HT-29 (cell line): ENCODE data around the gene ACYP1. TPM values are rescaled to one million over a fixed set of nuclear protein-coding genes. Genes with fewer than 3 reads are reported as not detected.

ENCODE experiments used
- DNase-seq: peaks from one replicate; pipeline ENCODE4 v3.0.0-alpha.2; 2015; ENCODE audit warnings: low spot score
- small RNA-seq: library from RNA; depleted of rRNA; stranded (forward); fragments of <200 nt; gene quantifications from one replicate; pipeline ENCODE3, GENCODE V24; 2014
- total RNA-seq: library from RNA; depleted of rRNA; stranded (reverse); fragments of >200 nt; shearing (Covaris generic); gene quantifications from 2 replicates; pipeline ENCODE4 v1.2.3, GENCODE V29; 2014; rRNA removed

Gene ACYP1
- total RNA-seq, 1 experiment from 2014 or later: 26.8 TPM

GRCh38 chr14:75040959-75041358 is 22.9 kb downstream of the ACYP1 start:
- DNase-seq: no peak

GRCh38 chr14:75040507-75040906 is 23.3 kb downstream of the ACYP1 start:
- no peak for DNase-seq

GRCh38 chr14:75032939-75033338 is 30.9 kb downstream of the ACYP1 start:
- DNase-seq: no peak

GRCh38 chr14:75030147-75030546 is 33.7 kb downstream of the ACYP1 start:
- no peak for DNase-seq

- DNase-seq: no peak
These were observed 37.9 kb downstream of the ACYP1 start for GRCh38 chr14:75025876-75026275.

GRCh38 chr14:75025082-75025481 is 38.7 kb downstream of the ACYP1 start:
- peak; percentile 28 for DNase-seq

GRCh38 chr14:75023108-75023507 is 40.7 kb downstream of the ACYP1 start:
- DNase-seq: no peak

- DNase-seq: peak; percentile 25
These were observed 41.2 kb downstream of the ACYP1 start for GRCh38 chr14:75022655-75023054.

- peak; percentile 79 for DNase-seq
These were observed 45.1 kb downstream of the ACYP1 start for GRCh38 chr14:75018694-75019093.

GRCh38 chr14:75016815-75017214 is 47.0 kb downstream of the ACYP1 start:
- DNase-seq: no peak

GRCh38 chr14:75015496-75015895 is 48.3 kb downstream of the ACYP1 start:
- no peak for DNase-seq

GRCh38 chr14:75013290-75013689 is 50.5 kb downstream of the ACYP1 start:
- DNase-seq: no peak

GRCh38 chr14:75011356-75011994 is 52.3 kb downstream of the ACYP1 start:
- no peak for DNase-seq

GRCh38 chr14:75010472-75011093 is 53.2 kb downstream of the ACYP1 start:
- DNase-seq: no peak

- DNase-seq: no peak
These were observed 54.6 kb downstream of the ACYP1 start for GRCh38 chr14:75009176-75009575.

- no peak for DNase-seq
These were observed 58.5 kb downstream of the ACYP1 start for GRCh38 chr14:75005357-75005756.

- no peak for DNase-seq
These were observed 60.4 kb downstream of the ACYP1 start for GRCh38 chr14:75003250-75004027.

Small RNAs within 50 kb of the gene (small RNA-seq; reads per million reads assigned to genes)
- not detected for gene RNU6-689P

Other genes with a start within 250 kb of the ACYP1 start
- gene PROX2, start 187.9 kb downstream of the ACYP1 start, total RNA-seq: not detected in 2 replicates
- gene DLST, start 182.1 kb downstream of the ACYP1 start, total RNA-seq: 31.9 and 35.2 TPM in 2 replicates
- gene RPS6KL1, start 140.8 kb downstream of the ACYP1 start, total RNA-seq: 9.4 and 17.4 TPM in 2 replicates
- gene PGF, start 108.4 kb downstream of the ACYP1 start, total RNA-seq: 1.5 and 1.8 TPM in 2 replicates
- gene EIF2B2, start 61.1 kb downstream of the ACYP1 start, total RNA-seq: 57.0 and 70.2 TPM in 2 replicates
- 3.5 and 6.7 TPM in 2 replicates for gene MLH3, start 12.6 kb downstream of the ACYP1 start, total RNA-seq
- gene ZC2HC1C, start 5.6 kb upstream of the ACYP1 start, total RNA-seq: 1.6 and 4.1 TPM in 2 replicates
- 24.7 and 45.7 TPM in 2 replicates for gene NEK9, start 63.0 kb upstream of the ACYP1 start, total RNA-seq
- gene TMED10, start 112.6 kb upstream of the ACYP1 start, total RNA-seq: 136 and 148 TPM in 2 replicates
- gene FOS, start 214.8 kb upstream of the ACYP1 start, total RNA-seq: 616 and 667 TPM in 2 replicates